ENCODE results near the gene PUM2. TPM values are rescaled to one million over a fixed set of nuclear protein-coding genes. Genes with fewer than 3 reads are reported as not detected.
"Not testable (repeated sequence)": the region's sequence is repeated elsewhere in the genome, so short reads cannot be mapped to it uniquely, and the experiment has no call there.

PUM2 gene
- 136 and 139 TPM in 2 replicates for total RNA-seq

- intact Hi-C loops (cut with micrococcal nuclease) = loop anchor here (1.0 to 5.0 kb wide), 11 partner anchors 14 to 1791 kb away; partner anchors contain the start of genes HS1BP3 and RDH14
Observed at GRCh38 chr2:20350753-20351554, at the start of gene PUM2. TSS of gene PUM2 (minus strand) at chr2:20350844. CDS start at chr2:20327360, 23,484 bp downstream.

GRCh38 chr2:20400306-20400705 lies 49.7 kb upstream of the PUM2 start:
- intact Hi-C loops (cut with micrococcal nuclease) = no loop called here

GRCh38 chr2:20398956-20399567 lies 48.4 kb upstream of the PUM2 start:
- intact Hi-C loops (cut with micrococcal nuclease) = no loop called here

- intact Hi-C loops (cut with micrococcal nuclease) = no loop called here
Observed at GRCh38 chr2:20397811-20398447, 47.3 kb upstream of the PUM2 start.

GRCh38 chr2:20396356-20397000 lies 45.8 kb upstream of the PUM2 start:
- intact Hi-C loops (cut with micrococcal nuclease) = loop anchor here (1.0 kb wide), 1 partner anchor 246 kb away; no protein-coding TSS in a partner anchor

GRCh38 chr2:20393986-20394385 lies 43.3 kb upstream of the PUM2 start:
- intact Hi-C loops (cut with micrococcal nuclease) = no loop called here

GRCh38 chr2:20391951-20392699 lies 41.5 kb upstream of the PUM2 start:
- intact Hi-C loops (cut with micrococcal nuclease) = no loop called here

GRCh38 chr2:20390524-20391123 lies 40.0 kb upstream of the PUM2 start:
- intact Hi-C loops (cut with micrococcal nuclease) = no loop called here

- intact Hi-C loops (cut with micrococcal nuclease) = no loop called here
Observed at GRCh38 chr2:20384953-20385352, 34.3 kb upstream of the PUM2 start.

- intact Hi-C loops (cut with micrococcal nuclease) = no loop called here
Observed at GRCh38 chr2:20382965-20383810, 32.5 kb upstream of the PUM2 start.

GRCh38 chr2:20381457-20381856 lies 30.8 kb upstream of the PUM2 start:
- intact Hi-C loops (cut with micrococcal nuclease) = no loop called here

GRCh38 chr2:20378891-20379519 lies 28.4 kb upstream of the PUM2 start:
- intact Hi-C loops (cut with micrococcal nuclease) = no loop called here

- intact Hi-C loops (cut with micrococcal nuclease) = no loop called here
Observed at GRCh38 chr2:20378341-20378740, 27.7 kb upstream of the PUM2 start.

GRCh38 chr2:20377741-20378140 lies 27.1 kb upstream of the PUM2 start:
- intact Hi-C loops (cut with micrococcal nuclease) = no loop called here

GRCh38 chr2:20374982-20375381 lies 24.3 kb upstream of the PUM2 start:
- intact Hi-C loops (cut with micrococcal nuclease) = not testable (repeated sequence)

GRCh38 chr2:20372896-20373640 lies 22.4 kb upstream of the PUM2 start:
- intact Hi-C loops (cut with micrococcal nuclease) = no loop called here

- intact Hi-C loops (cut with micrococcal nuclease) = no loop called here
Observed at GRCh38 chr2:20371323-20372025, 20.8 kb upstream of the PUM2 start.

- intact Hi-C loops (cut with micrococcal nuclease) = no loop called here
Observed at GRCh38 chr2:20370191-20370590, 19.5 kb upstream of the PUM2 start.

All from T-helper 1 cell treated with Interleukin-12 subunit alpha and Interleukin-12 subunit beta and Interleukin-4 antibody, amounts not matched to agents 30 ng/mL and 1 ng/mL, for 36 hours (primary cell).